Stimulated activated CD4-positive, alpha-beta T cell treated with anti-CD3 and anti-CD28 coated beads, Interleukin-4, amount 100 ng/mL, for 48 hours (primary cell): ENCODE measurements around the gene DCAF4L1.

Source experiments
- DNase-seq, 2 donors: peaks; one replicate each; pipeline ENCODE4 v3.0.0-alpha.2; 2020; ENCODE audit warnings: low read depth in 2 of 2

The DCAF4L1 gene

GRCh38 chr4:41990365-41991111, 9.0 kb downstream of the DCAF4L1 start, which contains the start of gene SLC30A9:
TSS of gene SLC30A9 (plus strand) at chr4:41990530. CDS start at chr4:41990652, 122 bp downstream.
- DNase-seq: peak; percentile 82 to 88

GRCh38 chr4:41991916-41992767, 10.6 kb downstream of the DCAF4L1 start:
- DNase-seq: no peak

- DNase-seq: no peak
These were observed 11.7 kb downstream of the DCAF4L1 start for GRCh38 chr4:41992967-41993857.

DNA sequence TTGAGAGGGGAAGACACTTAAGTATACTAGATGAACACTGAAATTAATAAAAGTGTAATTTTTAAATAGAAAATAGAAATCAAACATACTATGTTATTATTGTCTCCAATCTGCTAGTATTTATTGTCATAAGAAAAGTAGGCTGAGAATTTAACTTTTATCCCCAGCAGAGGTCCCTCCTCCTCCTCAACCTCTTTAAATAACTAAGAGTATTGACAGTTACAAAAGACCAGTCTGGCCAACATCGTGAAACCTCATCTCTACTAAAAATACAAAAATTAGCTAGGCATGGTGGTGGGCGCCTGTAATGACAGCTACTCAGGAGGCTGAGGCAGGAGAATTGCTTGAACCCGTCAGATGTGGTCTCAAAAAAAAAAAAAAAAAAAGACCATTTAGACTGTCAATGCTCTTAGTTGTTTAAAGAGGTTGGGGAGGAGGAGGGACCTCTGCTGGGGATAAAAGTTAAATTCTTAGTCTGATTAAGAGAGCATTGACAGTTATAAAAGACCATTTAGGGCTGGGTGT, 13.0 kb downstream of the DCAF4L1 start:
- DNase-seq: no peak

- DNase-seq: no peak
These were observed 16.5 kb downstream of the DCAF4L1 start for GRCh38 chr4:41998019-41998418.

DNA sequence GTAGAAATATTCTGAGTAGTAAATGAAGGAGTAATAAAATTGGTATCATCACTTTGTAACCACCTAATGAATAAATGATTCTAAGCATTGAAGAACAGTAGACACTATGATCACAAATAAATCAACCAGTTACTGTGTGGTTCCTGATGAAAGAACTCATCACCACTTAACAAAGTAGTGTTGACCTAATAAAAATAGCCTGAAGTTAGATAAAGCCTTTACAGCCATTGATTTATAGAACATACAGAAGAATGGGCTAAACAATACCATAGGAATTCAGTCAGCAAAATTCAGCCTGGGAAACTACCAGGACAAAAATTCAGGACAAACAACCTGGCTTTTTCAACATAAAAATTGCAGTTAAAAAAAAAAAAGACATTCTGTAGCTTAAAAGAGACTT, 17.8 kb downstream of the DCAF4L1 start:
- DNase-seq: no peak

DNA sequence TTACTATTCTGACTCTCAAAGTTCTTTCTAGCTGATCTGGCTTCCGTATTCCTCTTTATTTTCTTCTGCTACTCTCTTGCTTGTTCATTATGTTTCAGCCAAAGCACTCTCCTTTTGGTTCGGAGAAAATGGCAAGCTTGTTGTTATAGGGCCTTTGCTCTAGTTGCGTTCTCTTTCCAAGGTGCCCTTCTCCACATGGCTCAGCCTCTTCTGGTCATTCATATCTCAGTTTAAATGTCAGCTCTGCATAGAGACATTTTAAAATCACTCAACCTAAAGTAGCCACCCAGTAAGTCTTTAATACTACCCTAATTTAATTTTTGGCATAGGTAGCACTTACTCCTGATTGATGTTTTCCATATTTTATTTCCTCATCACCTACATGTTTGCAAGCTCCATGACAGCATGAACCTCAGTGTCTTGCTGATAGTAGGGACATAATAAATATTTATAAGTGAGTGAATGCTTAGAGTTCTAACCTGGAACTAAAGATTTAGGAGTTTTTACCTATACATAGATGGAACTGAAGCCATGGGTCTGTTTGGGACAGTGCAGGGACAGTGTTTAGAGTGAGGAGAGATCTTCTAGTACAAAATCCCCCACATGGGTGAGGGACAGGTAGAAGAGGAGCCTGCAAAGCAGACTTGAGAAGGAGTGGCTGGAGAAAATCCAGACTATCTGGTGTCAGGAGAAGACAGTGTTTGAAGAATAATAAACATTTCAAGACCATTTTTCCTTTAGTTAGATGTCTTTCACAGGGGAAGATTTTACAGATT, 26.6 kb downstream of the DCAF4L1 start:
- no peak for DNase-seq

DNA sequence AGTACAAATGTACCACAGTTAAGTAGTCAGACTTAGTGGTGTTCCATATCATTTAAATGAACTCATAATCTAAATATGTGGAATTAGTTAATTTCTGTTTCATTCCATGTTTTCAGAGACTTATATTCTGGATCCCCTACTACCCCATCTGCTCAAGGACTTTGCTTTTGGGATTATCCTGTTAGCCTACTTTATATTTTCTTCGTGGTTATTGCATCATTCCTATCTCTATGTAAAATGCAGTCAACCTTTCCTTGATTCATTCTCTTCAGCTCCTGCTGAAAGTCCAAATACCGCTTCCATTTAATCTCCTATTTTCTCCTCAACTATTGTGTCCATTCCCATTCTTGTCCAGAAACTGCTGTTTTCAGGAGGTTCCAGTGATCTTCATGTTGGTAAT, 33.9 kb downstream of the DCAF4L1 start:
- no peak for DNase-seq

DNA sequence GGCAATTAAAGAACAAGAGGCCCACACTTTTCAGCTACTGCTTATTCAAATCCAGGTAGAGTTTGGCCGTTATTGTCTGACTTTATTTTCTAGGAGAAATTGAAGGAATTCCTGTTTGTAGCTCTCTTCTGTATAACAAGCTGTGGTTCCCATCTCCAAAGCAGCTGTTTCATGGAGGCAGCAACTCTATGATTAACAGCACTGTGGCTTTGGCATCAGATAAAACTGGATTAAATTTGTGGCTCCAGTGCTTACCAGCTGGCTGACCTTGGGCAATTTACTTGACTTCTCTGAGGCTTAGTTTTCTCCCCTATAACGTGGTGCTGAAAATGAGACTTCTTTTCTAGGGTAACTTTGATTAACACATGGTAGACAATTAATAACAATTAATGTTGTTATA, 36.9 kb downstream of the DCAF4L1 start:
- DNase-seq: no peak
